ENCODE results near the gene LGI2.

DNA sequence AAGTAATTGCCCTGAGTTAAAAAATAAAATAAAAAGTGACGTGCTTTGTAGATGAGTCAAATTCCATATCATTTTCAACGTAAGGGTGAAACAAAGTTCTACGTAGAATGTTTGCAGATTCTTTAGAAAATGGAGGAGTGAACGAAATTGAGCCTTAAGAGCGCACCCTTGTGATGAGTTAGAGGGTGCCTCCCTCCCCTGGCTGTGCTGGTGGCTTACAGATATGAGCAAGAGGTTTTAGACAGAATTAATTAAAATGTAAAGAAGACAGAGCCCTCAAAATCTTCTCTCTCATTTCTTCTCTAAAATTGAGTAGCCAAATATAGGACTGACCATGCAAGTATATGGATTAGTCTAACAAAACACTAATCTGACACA is 30.2 kb upstream of the LGI2 start:
- TF ChIP-seq, protein P1, sequence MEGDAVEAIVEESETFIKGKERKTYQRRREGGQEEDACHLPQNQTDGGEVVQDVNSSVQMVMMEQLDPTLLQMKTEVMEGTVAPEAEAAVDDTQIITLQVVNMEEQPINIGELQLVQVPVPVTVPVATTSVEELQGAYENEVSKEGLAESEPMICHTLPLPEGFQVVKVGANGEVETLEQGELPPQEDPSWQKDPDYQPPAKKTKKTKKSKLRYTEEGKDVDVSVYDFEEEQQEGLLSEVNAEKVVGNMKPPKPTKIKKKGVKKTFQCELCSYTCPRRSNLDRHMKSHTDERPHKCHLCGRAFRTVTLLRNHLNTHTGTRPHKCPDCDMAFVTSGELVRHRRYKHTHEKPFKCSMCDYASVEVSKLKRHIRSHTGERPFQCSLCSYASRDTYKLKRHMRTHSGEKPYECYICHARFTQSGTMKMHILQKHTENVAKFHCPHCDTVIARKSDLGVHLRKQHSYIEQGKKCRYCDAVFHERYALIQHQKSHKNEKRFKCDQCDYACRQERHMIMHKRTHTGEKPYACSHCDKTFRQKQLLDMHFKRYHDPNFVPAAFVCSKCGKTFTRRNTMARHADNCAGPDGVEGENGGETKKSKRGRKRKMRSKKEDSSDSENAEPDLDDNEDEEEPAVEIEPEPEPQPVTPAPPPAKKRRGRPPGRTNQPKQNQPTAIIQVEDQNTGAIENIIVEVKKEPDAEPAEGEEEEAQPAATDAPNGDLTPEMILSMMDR (IDR thresholded peaks at IDR 0.05): no peak
- no peak for TF ChIP-seq EZH2 (IDR thresholded peaks at IDR 0.05)
